Fibroblast of the aortic adventitia (primary cell): ENCODE results near the gene PSKH1. TPM values are rescaled to one million over a fixed set of nuclear protein-coding genes. Genes with fewer than 3 reads are reported as not detected.

Experiments
- DNase-seq: peaks from one replicate; pipeline ENCODE4 v3.0.0-alpha.2; 2010; ENCODE audit warnings: low read depth
- H3K4me3 ChIP-seq: 2 replicates; pipeline ENCODE4 v1.5.1; 2011; ENCODE audit warnings: low read depth, mild to moderate bottlenecking, control low read depth, low read length, moderate library complexity
- CTCF ChIP-seq: IDR thresholded peaks from 2 replicates; pipeline ENCODE4 v1.5.1; 2011; ENCODE audit warnings: mild to moderate bottlenecking, low read length, control low read depth, inconsistent platforms; ENCODE audit not compliant: insufficient read depth
- total RNA-seq: library from RNA; depleted of rRNA; stranded (reverse); fragments of >200 nt; gene quantifications from 2 replicates; pipeline ENCODE4 v1.2.3, GENCODE V29; 2012; ENCODE audit warnings: low replicate concordance

Gene PSKH1
- total RNA-seq, 1 donor, result 19.8 TPM

DNA sequence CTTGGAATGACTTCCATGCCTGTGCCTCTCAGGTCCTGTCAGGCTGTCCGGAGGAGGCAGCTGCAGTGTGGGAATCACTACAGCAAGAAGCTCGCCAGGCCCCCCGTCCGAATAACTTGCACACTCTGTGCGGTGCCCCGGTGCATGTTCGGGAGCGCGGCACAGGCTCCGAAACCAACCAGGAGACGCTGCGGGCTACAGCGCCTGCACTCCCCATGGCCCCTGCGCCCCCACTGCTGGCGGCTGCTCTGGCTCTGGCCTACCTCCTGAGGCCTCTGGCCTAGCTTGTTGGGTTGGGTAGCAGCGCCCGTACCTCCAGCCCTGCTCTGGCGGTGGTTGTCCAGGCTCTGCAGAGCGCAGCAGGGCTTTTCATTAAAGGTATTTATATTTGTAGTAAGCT is 7.1 kb upstream of the PSKH1 start:
- no peak overlapping the region for H3K4me3 ChIP-seq
- TF ChIP-seq CTCF, result no peak
- DNase-seq, result no peak

- no peak for DNase-seq
- H3K4me3 ChIP-seq, result no peak overlapping the region
- no peak for TF ChIP-seq CTCF
Measured at GRCh38 chr16:67886387-67886786, 6.7 kb upstream of the PSKH1 start.

- TF ChIP-seq CTCF, result no peak
- no peak overlapping the region for H3K4me3 ChIP-seq
- DNase-seq, result no peak
Measured at GRCh38 chr16:67888331-67888730, 4.7 kb upstream of the PSKH1 start.

DNA sequence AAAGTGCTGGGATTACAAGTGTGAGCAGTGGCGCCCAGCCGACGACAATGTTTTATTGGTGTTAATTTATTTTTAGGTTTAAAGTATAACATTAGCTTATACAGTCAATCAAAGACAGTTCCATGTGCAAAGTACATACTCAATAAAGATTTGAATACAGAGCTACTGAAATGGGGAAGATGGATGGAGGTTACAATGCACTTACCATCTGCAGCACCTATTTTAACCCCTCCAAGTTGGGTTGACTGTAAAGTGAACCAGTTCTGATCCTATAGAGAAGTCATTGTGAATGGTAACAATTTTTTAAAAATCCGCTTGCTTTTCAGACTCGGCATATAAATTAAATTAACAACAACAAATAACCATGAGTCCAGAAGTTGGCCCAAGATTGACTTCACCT is 679 bp upstream of the PSKH1 start:
- peak overlapping the region; percentile 63 for H3K4me3 ChIP-seq
- TF ChIP-seq CTCF, result no peak
- DNase-seq, result no peak

DNA sequence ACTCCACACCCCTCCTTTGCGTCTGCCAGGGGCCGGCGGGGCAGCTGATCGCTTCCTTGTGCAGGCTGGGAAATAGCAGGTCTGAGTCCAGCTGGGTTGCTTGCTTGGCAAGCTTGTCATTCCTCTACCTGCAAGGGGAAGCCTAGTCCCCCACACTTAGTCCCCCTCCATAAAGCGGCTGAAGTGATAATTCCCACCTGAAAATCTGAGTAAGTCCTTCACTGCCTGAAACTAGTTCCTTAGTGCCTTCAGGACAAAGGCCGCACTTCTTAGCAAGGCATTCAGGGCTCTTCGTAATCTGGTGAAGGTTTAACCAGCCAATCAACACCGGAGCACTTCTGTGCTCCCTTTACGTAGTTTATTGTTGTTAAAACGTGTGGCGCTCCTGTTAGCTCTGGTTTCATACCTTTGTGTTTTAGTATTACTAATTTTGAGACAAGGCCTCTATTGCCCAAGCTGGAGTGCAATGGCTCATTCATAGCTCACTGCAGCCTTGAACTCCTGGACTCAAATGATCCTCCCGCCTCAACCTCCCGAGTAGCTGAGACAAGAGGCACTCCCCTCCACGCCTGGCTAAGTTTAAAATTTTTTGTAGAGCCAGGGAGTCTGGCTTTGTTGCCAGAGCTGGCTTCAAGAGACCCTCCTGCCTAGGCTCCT is 817 bp downstream of the PSKH1 start:
- no peak for TF ChIP-seq CTCF
- DNase-seq, result peak; percentile 27
- peak overlapping the region; percentile 92 for H3K4me3 ChIP-seq

- H3K4me3 ChIP-seq, result no peak overlapping the region
- TF ChIP-seq CTCF, result no peak
- peak; percentile 82 for DNase-seq
Measured at GRCh38 chr16:67897231-67897630, 4.2 kb downstream of the PSKH1 start.

DNA sequence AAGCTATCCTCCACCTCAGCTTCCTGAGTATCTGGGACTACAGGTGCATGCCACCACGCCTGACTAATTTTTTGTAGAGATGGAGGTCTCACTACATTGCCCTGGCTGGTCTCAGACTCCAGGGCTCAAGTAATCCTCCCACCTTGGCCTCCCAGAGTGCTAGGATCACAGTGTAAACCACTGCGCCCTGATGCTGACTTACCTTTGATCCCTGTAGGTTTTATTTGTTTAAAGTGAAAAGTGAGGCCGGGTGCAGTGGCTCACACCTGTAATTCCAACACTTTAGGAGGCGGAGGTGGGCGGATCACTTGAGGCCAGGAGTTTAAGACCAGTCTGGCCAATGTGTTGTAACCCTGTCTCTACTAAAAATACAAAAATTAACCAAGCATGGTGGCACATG is 8.7 kb downstream of the PSKH1 start:
- DNase-seq, result no peak
- TF ChIP-seq CTCF, result no peak
- H3K4me3 ChIP-seq, result no peak overlapping the region
